Measurements from ENCODE around the gene MVD.

MVD gene

GRCh38 chr16:88655053-88655732 lies 7.7 kb downstream of the MVD start:
- Histone ChIP-seq H3K4me3 (no peak overlapping the region), H3K27ac (no peak overlapping the region)
- DNase-seq (ENCODE audit: low spot score): no peak
- no peak for TF ChIP-seq CTCF (IDR thresholded peaks at IDR 0.05)

- no peak for DNase-seq (ENCODE audit: low spot score)
- no peak overlapping the region for H3K27ac ChIP-seq
- TF ChIP-seq CTCF (IDR thresholded peaks at IDR 0.05): no peak
- H3K4me3 ChIP-seq: no peak overlapping the region
Measured at GRCh38 chr16:88654363-88655052, 8.4 kb downstream of the MVD start.

GRCh38 chr16:88653596-88654362 lies 9.1 kb downstream of the MVD start:
- no peak for TF ChIP-seq CTCF (IDR thresholded peaks at IDR 0.05)
- Histone ChIP-seq H3K27ac (no peak overlapping the region), H3K4me3 (no peak overlapping the region)
- DNase-seq (ENCODE audit: low spot score): no peak

- no peak for DNase-seq (ENCODE audit: low spot score)
- no peak overlapping the region for H3K4me3 ChIP-seq
- H3K27ac ChIP-seq: no peak overlapping the region
- no peak for TF ChIP-seq CTCF (IDR thresholded peaks at IDR 0.05)
Measured at GRCh38 chr16:88653101-88653500, 9.8 kb downstream of the MVD start.

GRCh38 chr16:88652762-88653063 lies 10.2 kb downstream of the MVD start:
- DNase-seq (ENCODE audit: low spot score): no peak
- H3K4me3 ChIP-seq: no peak overlapping the region
- no peak overlapping the region for H3K27ac ChIP-seq
- no peak for TF ChIP-seq CTCF (IDR thresholded peaks at IDR 0.05)

- no peak for TF ChIP-seq CTCF (IDR thresholded peaks at IDR 0.05)
- Histone ChIP-seq H3K27ac (peak overlapping the region in 1 of 2 donors; percentile 89), H3K4me3 (no peak overlapping the region)
- DNase-seq (ENCODE audit: low spot score): no peak
Measured at GRCh38 chr16:88651989-88652761, 10.7 kb downstream of the MVD start.
